ENCODE results near the gene IRS1.

IRS1 gene

GRCh38 chr2:226813148-226813701 lies 13.6 kb upstream of the IRS1 start:
- no peak for DNase-seq

- no peak for DNase-seq
These were observed 3.8 kb upstream of the IRS1 start for GRCh38 chr2:226803410-226803809.

- DNase-seq = peak in 1 of 2 experiments; percentile 58
These were observed 3.0 kb upstream of the IRS1 start for GRCh38 chr2:226802573-226802972.

GRCh38 chr2:226800941-226801784 lies 1.5 kb upstream of the IRS1 start:
- DNase-seq = peak; percentile 30 to 92

- no peak for DNase-seq
These were observed 638 bp upstream of the IRS1 start for GRCh38 chr2:226799976-226800940.

- DNase-seq = no peak
These were observed 1.0 kb downstream of the IRS1 start for GRCh38 chr2:226798422-226799210.

- DNase-seq = no peak
These were observed 1.6 kb downstream of the IRS1 start for GRCh38 chr2:226797989-226798421.

GRCh38 chr2:226797289-226797988 lies 2.2 kb downstream of the IRS1 start:
- no peak for DNase-seq

GRCh38 chr2:226796840-226797288 lies 2.8 kb downstream of the IRS1 start:
- no peak for DNase-seq

GRCh38 chr2:226796012-226796839 lies 3.4 kb downstream of the IRS1 start:
- DNase-seq = no peak

- no peak for DNase-seq
These were observed 4.2 kb downstream of the IRS1 start for GRCh38 chr2:226795281-226796011.

GRCh38 chr2:226794751-226795171 lies 4.9 kb downstream of the IRS1 start:
- DNase-seq = no peak

GRCh38 chr2:226794196-226794661 lies 5.4 kb downstream of the IRS1 start:
- no peak for DNase-seq

- no peak for DNase-seq
These were observed 6.0 kb downstream of the IRS1 start for GRCh38 chr2:226793646-226794045.

GRCh38 chr2:226792155-226792881 lies 7.3 kb downstream of the IRS1 start:
- DNase-seq = no peak

- DNase-seq = peak in 1 of 2 experiments; percentile 43
These were observed 8.0 kb downstream of the IRS1 start for GRCh38 chr2:226791487-226792081.

- peak in 1 of 2 experiments; percentile 43 for DNase-seq
These were observed 8.5 kb downstream of the IRS1 start for GRCh38 chr2:226791056-226791486.

- no peak for DNase-seq
These were observed 9.2 kb downstream of the IRS1 start for GRCh38 chr2:226790431-226790830.

GRCh38 chr2:226790011-226790410 lies 9.6 kb downstream of the IRS1 start:
- DNase-seq = no peak
